8988T (cell line): ENCODE measurements around the gene FKBP5.
"Not testable (repeated sequence)": the region's sequence is repeated elsewhere in the genome, so short reads cannot be mapped to it uniquely, and the experiment has no call there.

ENCODE experiments used
- DNase-seq: peaks from one replicate; pipeline ENCODE4 v3.0.0; 2011

Gene FKBP5

GRCh38 chr6:35607517-35608233 is 81.0 kb downstream of the FKBP5 start:
- no peak for DNase-seq

GRCh38 chr6:35605600-35605999 is 83.1 kb downstream of the FKBP5 start:
- no peak for DNase-seq

GRCh38 chr6:35603326-35604202 is 85.2 kb downstream of the FKBP5 start:
- DNase-seq, result no peak

- DNase-seq, result no peak
These were observed 86.4 kb downstream of the FKBP5 start for GRCh38 chr6:35602133-35602946.

GRCh38 chr6:35601331-35602132 is 87.2 kb downstream of the FKBP5 start:
- no peak for DNase-seq

GRCh38 chr6:35600659-35601125 is 88.0 kb downstream of the FKBP5 start:
- DNase-seq, result no peak

- no peak for DNase-seq
These were observed 88.7 kb downstream of the FKBP5 start for GRCh38 chr6:35599761-35600658.

- DNase-seq, result not testable (repeated sequence)
These were observed 90.1 kb downstream of the FKBP5 start for GRCh38 chr6:35598621-35599020.

- no peak for DNase-seq
These were observed 92.0 kb downstream of the FKBP5 start for GRCh38 chr6:35596448-35597442.

GRCh38 chr6:35594503-35595186 is 94.1 kb downstream of the FKBP5 start:
- no peak for DNase-seq

GRCh38 chr6:35592178-35592577 is 96.5 kb downstream of the FKBP5 start:
- DNase-seq, result no peak

- DNase-seq, result no peak
These were observed 98.1 kb downstream of the FKBP5 start for GRCh38 chr6:35590622-35591066.

GRCh38 chr6:35589904-35590303 is 98.8 kb downstream of the FKBP5 start:
- DNase-seq, result no peak

GRCh38 chr6:35589201-35589739 is 99.4 kb downstream of the FKBP5 start:
- DNase-seq, result no peak

GRCh38 chr6:35587167-35587566 is 101.5 kb downstream of the FKBP5 start:
- DNase-seq, result no peak

- no peak for DNase-seq
These were observed 102.2 kb downstream of the FKBP5 start for GRCh38 chr6:35586542-35586941.

GRCh38 chr6:35585658-35586057 is 103.1 kb downstream of the FKBP5 start:
- no peak for DNase-seq

GRCh38 chr6:35583893-35584688 is 104.6 kb downstream of the FKBP5 start:
- no peak for DNase-seq
